ENCODE data around the gene KIDINS220. TPM values are rescaled to one million over a fixed set of nuclear protein-coding genes. Genes with fewer than 3 reads are reported as not detected.

The KIDINS220 gene
- total RNA-seq, 2 donors from 2014 or later: 37.1 to 51.0 TPM

DNA sequence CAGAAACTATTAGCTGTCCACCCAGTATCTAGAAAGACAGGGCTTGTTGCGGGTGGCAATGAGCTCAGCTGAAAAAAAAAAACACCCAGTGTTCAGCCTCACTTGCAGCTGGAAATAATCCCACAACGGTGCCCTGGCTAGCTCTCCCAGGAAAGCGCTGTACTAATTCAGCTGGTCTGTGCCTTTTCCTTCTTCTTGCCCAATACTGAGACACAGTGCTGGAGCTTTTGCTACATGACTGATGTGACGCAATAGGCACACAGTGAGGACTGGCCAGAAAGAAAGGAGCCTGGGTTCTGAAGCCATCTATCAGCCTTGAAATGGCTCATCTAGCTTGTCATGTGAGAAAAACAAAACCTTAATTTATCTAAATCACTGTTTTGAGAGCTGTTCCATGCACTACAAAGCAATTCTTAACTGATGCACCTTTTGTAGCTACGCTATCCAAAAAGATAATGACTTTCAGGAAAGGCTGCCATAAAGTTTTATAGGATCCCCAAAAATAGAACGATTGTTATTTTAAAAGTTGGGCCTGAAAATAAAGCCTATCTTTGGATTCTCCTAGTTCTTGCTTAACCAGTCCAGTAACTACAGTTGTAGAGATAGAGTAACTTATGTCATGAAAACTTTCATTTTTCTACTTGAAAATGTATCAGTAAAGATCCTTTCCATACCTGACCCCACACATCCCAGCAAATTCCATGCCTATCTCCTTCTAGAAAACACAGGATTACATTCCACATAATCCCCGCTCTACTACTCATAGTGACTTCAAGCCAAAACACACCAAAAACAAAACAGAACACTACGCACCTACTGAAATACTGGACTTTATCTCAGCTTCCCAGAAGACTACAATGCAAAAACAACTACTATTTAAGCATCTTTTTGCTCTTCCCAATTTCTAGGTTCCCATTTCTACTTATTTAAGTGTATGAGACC lies 15.9 kb downstream of the KIDINS220 start:
- DNase-seq: no peak
- H3K27me3 ChIP-seq: no peaks in the 10 kb centered on the region
- H3K9me3 ChIP-seq: no peaks in the 10 kb centered on the region
- no peak overlapping the region for H3K27ac ChIP-seq
- H3K36me3 ChIP-seq: no peaks in the 10 kb centered on the region
- H3K9ac ChIP-seq (ENCODE audit: low read depth in 2 of 2, low read length in 2 of 2): no peak overlapping the region
- intact Hi-C loops (cut with DNase I): no loop called here
- no peak overlapping the region for H3K4me3 ChIP-seq
- no peaks in the 10 kb centered on the region for H3K4me1 ChIP-seq
- TF ChIP-seq, protein P1, sequence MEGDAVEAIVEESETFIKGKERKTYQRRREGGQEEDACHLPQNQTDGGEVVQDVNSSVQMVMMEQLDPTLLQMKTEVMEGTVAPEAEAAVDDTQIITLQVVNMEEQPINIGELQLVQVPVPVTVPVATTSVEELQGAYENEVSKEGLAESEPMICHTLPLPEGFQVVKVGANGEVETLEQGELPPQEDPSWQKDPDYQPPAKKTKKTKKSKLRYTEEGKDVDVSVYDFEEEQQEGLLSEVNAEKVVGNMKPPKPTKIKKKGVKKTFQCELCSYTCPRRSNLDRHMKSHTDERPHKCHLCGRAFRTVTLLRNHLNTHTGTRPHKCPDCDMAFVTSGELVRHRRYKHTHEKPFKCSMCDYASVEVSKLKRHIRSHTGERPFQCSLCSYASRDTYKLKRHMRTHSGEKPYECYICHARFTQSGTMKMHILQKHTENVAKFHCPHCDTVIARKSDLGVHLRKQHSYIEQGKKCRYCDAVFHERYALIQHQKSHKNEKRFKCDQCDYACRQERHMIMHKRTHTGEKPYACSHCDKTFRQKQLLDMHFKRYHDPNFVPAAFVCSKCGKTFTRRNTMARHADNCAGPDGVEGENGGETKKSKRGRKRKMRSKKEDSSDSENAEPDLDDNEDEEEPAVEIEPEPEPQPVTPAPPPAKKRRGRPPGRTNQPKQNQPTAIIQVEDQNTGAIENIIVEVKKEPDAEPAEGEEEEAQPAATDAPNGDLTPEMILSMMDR (IDR thresholded peaks at IDR 0.05): no peak

DNA sequence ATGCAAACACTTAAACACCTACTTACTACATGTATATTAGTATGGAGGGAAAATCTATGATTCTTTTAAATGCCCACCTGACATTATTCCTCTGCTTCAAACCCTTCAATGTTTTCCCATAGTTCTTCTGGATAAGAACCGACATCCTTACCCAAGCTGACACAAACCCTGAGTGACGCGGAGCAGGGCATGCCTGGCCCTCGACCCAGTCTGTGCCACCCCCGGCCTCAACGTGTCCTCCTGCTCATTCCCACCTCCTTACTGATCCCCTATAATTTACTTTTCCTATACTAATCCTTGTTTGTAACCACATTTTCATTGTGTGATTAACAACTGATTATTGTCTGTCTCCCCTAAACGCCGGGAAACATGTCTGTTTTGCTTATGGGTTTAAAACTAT lies 17.5 kb downstream of the KIDINS220 start:
- no peaks in the 10 kb centered on the region for H3K27me3 ChIP-seq

DNA sequence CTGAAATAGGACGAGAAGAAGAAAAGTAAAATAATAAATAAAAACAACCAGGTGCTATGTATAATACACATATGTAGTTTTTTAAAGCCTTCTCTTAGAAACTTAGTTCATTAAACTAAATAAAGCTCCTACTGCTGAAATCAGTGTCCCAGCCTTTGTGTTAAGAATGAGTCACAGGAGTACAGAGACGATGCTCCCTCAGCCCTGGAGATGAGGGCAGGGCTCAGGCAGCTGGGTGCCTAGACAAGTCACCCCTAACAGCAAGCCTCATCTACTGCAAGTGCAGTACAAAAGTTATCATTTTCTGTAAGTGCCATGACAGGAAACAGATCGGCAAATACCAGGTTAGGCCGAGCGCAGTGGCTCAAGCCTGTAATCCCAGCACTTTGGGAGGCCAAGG lies 18.2 kb downstream of the KIDINS220 start:
- no peaks in the 10 kb centered on the region for H3K9me3 ChIP-seq
- no peak overlapping the region for H3K27ac ChIP-seq
- intact Hi-C loops (cut with DNase I): no loop called here
- H3K4me3 ChIP-seq: no peak overlapping the region
- DNase-seq: no peak
- H3K27me3 ChIP-seq: no peaks in the 10 kb centered on the region
- TF ChIP-seq, protein P1 (IDR thresholded peaks at IDR 0.05): no peak
- no peaks in the 10 kb centered on the region for H3K4me1 ChIP-seq
- H3K36me3 ChIP-seq: no peaks in the 10 kb centered on the region
- no peak overlapping the region for H3K9ac ChIP-seq (ENCODE audit: low read depth in 2 of 2, low read length in 2 of 2)

More for the DNA sequence above, 17.5 kb downstream of the KIDINS220 start:
- Histone ChIP-seq H3K27ac (no peak overlapping the region), H3K4me3 (no peak overlapping the region), H3K9me3 (no peaks in the 10 kb centered on the region), H3K9ac (ENCODE audit: low read depth in 2 of 2, low read length in 2 of 2) (no peak overlapping the region), H3K36me3 (no peaks in the 10 kb centered on the region), H3K4me1 (no peaks in the 10 kb centered on the region)
- no peak for DNase-seq
- TF ChIP-seq, protein P1 (IDR thresholded peaks at IDR 0.05): no peak
- intact Hi-C loops (cut with DNase I): no loop called here

DNA sequence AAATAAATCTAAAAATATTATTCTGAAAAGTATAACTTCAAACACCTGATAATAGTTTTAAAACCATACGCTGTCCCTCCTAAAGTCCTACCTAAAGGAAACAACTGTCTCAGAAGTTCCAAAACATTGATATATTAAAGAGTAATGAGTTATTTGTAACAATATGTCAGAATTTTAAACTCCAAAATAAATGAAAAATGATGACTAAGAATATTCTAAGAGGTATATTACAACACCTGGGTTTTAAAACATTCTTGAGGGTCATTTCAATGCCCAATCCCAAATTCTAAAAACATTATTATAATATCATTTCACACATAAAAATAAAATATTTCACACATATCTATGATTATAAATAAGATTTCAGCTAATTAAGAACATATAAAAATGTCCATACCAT lies 20.2 kb downstream of the KIDINS220 start:
- Histone ChIP-seq H3K4me3 (no peak overlapping the region), H3K9ac (ENCODE audit: low read depth in 2 of 2, low read length in 2 of 2) (no peak overlapping the region), H3K9me3 (no peaks in the 10 kb centered on the region), H3K36me3 (no peaks in the 10 kb centered on the region), H3K27ac (no peak overlapping the region), H3K27me3 (no peaks in the 10 kb centered on the region), H3K4me1 (no peaks in the 10 kb centered on the region)
- intact Hi-C loops (cut with DNase I): no loop called here
- no peak for DNase-seq
- TF ChIP-seq, protein P1 (IDR thresholded peaks at IDR 0.05): no peak

DNA sequence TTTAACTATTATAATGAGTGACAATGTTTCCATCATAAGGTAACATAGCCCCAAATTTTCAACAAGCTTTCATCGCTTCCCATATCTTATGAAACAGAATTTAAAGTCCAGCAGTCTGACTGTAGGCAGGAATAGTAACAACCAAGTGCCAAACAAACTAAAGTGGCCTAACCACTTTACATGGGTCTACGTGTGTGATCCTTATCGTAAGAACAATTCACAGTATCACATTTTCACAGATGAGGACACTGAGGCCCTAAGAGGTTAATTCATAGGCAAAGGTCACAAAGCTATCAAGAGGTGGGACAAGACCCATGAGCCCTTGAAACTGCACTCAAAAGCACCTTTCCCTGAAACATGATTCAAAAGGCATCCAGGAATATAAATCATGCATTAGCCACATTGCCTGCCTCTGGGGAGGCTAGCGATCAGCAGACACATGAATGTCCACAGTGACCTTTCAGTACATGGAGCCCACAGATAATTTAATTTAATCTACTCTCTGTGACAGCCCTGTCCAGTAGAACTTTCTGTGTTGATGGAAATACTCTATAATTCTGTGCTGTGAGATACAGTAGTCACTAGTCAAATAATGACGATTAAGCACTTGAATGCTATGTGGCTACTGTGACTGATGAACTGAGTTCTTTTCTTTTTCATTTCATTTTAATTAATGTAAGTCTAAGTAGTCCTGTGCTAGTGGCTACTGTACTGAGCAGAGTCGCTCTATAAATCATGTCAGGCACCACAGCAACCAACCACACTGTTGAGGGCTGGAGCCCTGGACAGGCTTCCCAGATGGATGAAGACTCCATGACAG lies 30.3 kb downstream of the KIDINS220 start:
- no peak for DNase-seq
- Histone ChIP-seq H3K9me3 (no peaks in the 10 kb centered on the region), H3K27me3 (no peaks in the 10 kb centered on the region), H3K4me3 (no peak overlapping the region), H3K36me3 (no peaks in the 10 kb centered on the region), H3K9ac (ENCODE audit: low read depth in 2 of 2, low read length in 2 of 2) (no peak overlapping the region), H3K27ac (no peak overlapping the region), H3K4me1 (no peaks in the 10 kb centered on the region)
- TF ChIP-seq, protein P1 (IDR thresholded peaks at IDR 0.05): no peak
- intact Hi-C loops (cut with DNase I): no loop called here
